ENCODE data around the gene ZGLP1.

Gene ZGLP1

DNA sequence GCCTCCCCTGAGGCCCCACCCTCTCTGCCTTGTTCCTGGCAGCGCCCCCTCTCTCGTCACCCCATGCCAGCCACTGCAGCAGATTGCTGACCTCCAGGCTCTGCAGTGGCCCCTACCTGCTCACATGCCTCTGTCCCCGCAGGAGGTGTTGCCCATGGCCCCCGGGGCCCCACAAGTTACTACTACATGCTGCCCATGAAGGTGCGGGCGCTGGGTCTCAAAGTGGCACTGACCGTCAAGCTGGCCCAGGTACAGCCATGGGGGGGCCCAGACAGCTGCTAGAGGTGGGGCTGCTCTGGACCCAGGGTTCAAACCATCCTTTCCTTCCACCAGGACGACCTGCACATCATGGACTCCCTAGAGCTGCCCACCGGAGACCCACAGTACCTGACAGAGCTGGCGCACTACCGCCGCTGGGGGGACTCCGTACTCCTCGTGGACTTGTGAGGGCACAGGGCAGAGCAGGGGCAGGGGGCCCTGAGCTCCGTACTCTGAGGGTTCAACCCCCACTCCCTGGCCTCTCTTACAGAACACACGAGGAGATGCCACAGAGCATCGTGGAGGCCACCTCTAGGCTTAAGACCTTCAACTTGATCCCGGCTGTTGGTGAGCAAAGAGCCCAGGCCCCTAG lies 51.4 kb downstream of the ZGLP1 start:
- Histone ChIP-seq H3K4me1 (ENCODE audit: control extremely low read depth in 1 of 4, control insufficient read depth in 4 of 4, insufficient read depth in 4 of 4, low read length in 3 of 4) (peaks cover 0 to 12% (median 5%) of the 10 kb centered on the region in 4 experiments), H3K27ac (ENCODE audit: insufficient read depth in 1 of 2, low read depth in 1 of 2, low read length in 2 of 2, poor library complexity in 1 of 2, severe bottlenecking in 2 of 2) (no peak overlapping the region), H3K4me3 (ENCODE audit: control insufficient read depth in 1 of 7, extremely low read depth in 1 of 7, insufficient read depth in 4 of 7, low read depth in 2 of 7, low read length in 6 of 7) (no peak overlapping the region), H3K27me3 (replicated peaks in 2 of 5; ENCODE audit: control insufficient read depth in 4 of 5, insufficient read depth in 5 of 5, low read length in 4 of 5) (no peaks in the 10 kb centered on the region), H3K36me3 (ENCODE audit: control insufficient read depth in 4 of 4, insufficient read depth in 4 of 4, low read length in 3 of 4) (peaks cover 4 to 57% (median 40%) of the 10 kb centered on the region in 4 experiments), H3K9me3 (ENCODE audit: control extremely low read depth in 1 of 5, control insufficient read depth in 4 of 5, insufficient read depth in 2 of 5, low read depth in 1 of 5, low read length in 4 of 5) (no peaks in the 10 kb centered on the region)
- CTCF ChIA-PET = interaction anchor here (0.7 to 20.1 kb wide), 16 partner anchors 9 to 154 kb away, joined by 3 to 542 read pairs (median 4); partner anchors contain the start of genes CDC37, ICAM1, RAVER1 and TYK2
- POLR2A ChIA-PET = interaction anchor here (0.9 to 1.1 kb wide), 2 partner anchors 13 to 133 kb away, joined by 3 to 6 read pairs; partner anchors contain the start of gene ICAM1
- 100% methylated on average over 11 of the region's 18 CpGs for WGBS (ENCODE audit: insufficient coverage)
- no peak for DNase-seq

DNA sequence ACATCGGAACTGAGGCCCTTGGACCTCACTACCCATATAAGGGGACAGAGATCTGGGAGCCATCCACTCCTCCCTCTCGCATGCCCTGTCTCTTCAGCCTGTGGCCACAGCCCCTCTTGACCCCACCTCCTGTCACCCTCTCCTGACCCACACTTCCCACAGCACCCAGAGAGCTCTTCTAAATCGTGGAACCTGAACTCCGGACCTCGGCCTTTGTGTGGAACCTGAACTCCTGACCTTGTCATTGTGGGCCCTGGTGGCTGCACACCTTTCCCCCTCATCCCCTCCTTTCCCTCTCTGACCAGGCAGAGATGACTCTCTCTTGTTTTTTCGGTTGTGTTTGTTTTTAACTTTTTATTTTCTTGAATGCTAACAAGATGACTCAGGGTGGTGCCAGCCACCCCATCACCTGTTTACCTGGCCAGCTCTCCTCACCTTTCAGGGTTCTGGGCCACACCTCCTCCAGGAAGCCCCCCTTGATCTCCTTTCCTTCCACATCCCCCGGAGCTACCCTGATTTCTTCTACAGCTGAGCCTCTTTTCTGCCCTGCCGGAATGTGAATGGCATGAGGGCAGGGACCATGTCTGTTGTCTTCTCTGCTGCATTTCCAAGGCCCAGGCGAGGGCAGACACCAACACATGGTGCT lies 52.5 kb downstream of the ZGLP1 start:
- Histone ChIP-seq H3K4me1 (ENCODE audit: control extremely low read depth in 1 of 4, control insufficient read depth in 4 of 4, insufficient read depth in 4 of 4, low read length in 3 of 4) (peaks cover 5 to 22% (median 15%) of the 10 kb centered on the region in 4 experiments), H3K9me3 (ENCODE audit: control extremely low read depth in 1 of 5, control insufficient read depth in 4 of 5, insufficient read depth in 2 of 5, low read depth in 1 of 5, low read length in 4 of 5) (no peaks in the 10 kb centered on the region), H3K27me3 (replicated peaks in 2 of 5; ENCODE audit: control insufficient read depth in 4 of 5, insufficient read depth in 5 of 5, low read length in 4 of 5) (no peaks in the 10 kb centered on the region), H3K4me3 (ENCODE audit: control insufficient read depth in 1 of 7, extremely low read depth in 1 of 7, insufficient read depth in 4 of 7, low read depth in 2 of 7, low read length in 6 of 7) (no peak overlapping the region), H3K27ac (ENCODE audit: insufficient read depth in 1 of 2, low read depth in 1 of 2, low read length in 2 of 2, poor library complexity in 1 of 2, severe bottlenecking in 2 of 2) (no peak overlapping the region), H3K36me3 (ENCODE audit: control insufficient read depth in 4 of 4, insufficient read depth in 4 of 4, low read length in 3 of 4) (peaks cover 4 to 57% (median 40%) of the 10 kb centered on the region in 4 experiments)
- no peak for DNase-seq
- ChIA-PET POLR2A (interaction anchor here (0.5 to 0.6 kb wide), 2 partner anchors 25 to 123 kb away, joined by 3 to 4 read pairs; partner anchors contain the start of gene TYK2), CTCF (interaction anchor here (3.0 to 20.1 kb wide), 2 partner anchors 13 to 133 kb away, joined by 8 to 542 read pairs; partner anchors contain the start of genes ICAM1 and TYK2)
- WGBS (ENCODE audit: insufficient coverage) = 96% methylated on average over 5 of the region's 9 CpGs

DNA sequence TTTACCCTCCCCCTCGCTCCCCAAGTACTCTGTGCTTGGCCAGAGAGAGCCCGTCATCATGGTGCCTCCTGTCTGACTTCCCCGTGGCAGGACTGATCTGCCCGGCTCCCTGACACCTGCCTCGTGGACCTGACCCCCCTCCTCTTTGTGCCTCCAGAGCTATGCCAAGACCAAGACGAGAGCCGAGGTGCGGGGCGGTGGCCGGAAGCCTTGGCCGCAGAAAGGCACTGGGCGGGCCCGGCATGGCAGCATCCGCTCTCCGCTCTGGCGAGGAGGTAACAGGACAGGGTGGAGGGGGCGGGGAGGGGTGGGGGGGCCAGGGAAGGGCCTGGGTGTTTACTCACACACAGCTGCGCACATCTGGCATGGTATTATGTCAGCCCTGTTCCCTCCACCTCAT lies 53.1 kb downstream of the ZGLP1 start:
- WGBS (ENCODE audit: insufficient coverage) = 89% methylated on average over 3 of the region's 18 CpGs
- Histone ChIP-seq H3K27me3 (replicated peaks in 2 of 5; ENCODE audit: control insufficient read depth in 4 of 5, insufficient read depth in 5 of 5, low read length in 4 of 5) (no peaks in the 10 kb centered on the region), H3K36me3 (ENCODE audit: control insufficient read depth in 4 of 4, insufficient read depth in 4 of 4, low read length in 3 of 4) (peaks cover 4 to 57% (median 40%) of the 10 kb centered on the region in 4 experiments), H3K4me3 (ENCODE audit: control insufficient read depth in 1 of 7, extremely low read depth in 1 of 7, insufficient read depth in 4 of 7, low read depth in 2 of 7, low read length in 6 of 7) (no peak overlapping the region), H3K9me3 (ENCODE audit: control extremely low read depth in 1 of 5, control insufficient read depth in 4 of 5, insufficient read depth in 2 of 5, low read depth in 1 of 5, low read length in 4 of 5) (no peaks in the 10 kb centered on the region), H3K4me1 (ENCODE audit: control extremely low read depth in 1 of 4, control insufficient read depth in 4 of 4, insufficient read depth in 4 of 4, low read length in 3 of 4) (peaks cover 5 to 19% (median 14%) of the 10 kb centered on the region in 4 experiments), H3K27ac (ENCODE audit: insufficient read depth in 1 of 2, low read depth in 1 of 2, low read length in 2 of 2, poor library complexity in 1 of 2, severe bottlenecking in 2 of 2) (no peak overlapping the region)
- DNase-seq = no peak
- ChIA-PET CTCF (interaction anchor here (0.6 to 20.1 kb wide), 5 partner anchors 13 to 586 kb away, joined by 3 to 542 read pairs (median 3); partner anchors contain the start of genes ICAM1 and TYK2), POLR2A (interaction anchor here (0.6 kb wide), 1 partner anchor 124 kb away, joined by 3 read pairs; the partner anchor contains the start of gene TYK2)

DNA sequence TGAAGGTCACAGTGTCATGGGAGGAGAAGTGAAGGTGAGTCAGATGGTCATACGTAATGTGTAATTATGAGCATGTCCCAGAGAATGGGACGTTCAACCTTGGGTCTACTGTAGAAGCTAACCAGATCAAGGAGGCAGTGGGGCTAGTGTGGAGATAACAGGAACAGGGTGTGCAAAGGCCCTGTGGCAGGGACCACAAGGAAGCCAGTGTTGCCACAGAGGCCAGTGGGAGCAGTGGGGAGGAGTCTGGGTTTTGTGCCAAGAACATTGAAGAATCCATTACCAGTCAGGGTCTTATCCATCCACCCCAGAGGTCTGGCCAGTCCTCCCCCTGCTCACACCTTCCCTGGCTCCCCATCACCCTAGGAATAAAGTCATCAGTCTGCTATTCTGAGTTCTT lies 54.3 kb downstream of the ZGLP1 start:
- CTCF ChIA-PET = interaction anchor here (3.0 to 20.1 kb wide), 2 partner anchors 15 to 135 kb away, joined by 8 to 542 read pairs; partner anchors contain the start of genes ICAM1 and TYK2
- 89% methylated on average over 2 of the region's 2 CpGs for WGBS (ENCODE audit: insufficient coverage)
- H3K27ac ChIP-seq (ENCODE audit: insufficient read depth in 1 of 2, low read depth in 1 of 2, low read length in 2 of 2, poor library complexity in 1 of 2, severe bottlenecking in 2 of 2) = no peak overlapping the region
- POLR2A ChIA-PET = no interaction called here
- no peaks in the 10 kb centered on the region for H3K9me3 ChIP-seq (ENCODE audit: control extremely low read depth in 1 of 5, control insufficient read depth in 4 of 5, insufficient read depth in 2 of 5, low read depth in 1 of 5, low read length in 4 of 5)
- peaks cover 4 to 57% (median 40%) of the 10 kb centered on the region in 4 experiments for H3K36me3 ChIP-seq (ENCODE audit: control insufficient read depth in 4 of 4, insufficient read depth in 4 of 4, low read length in 3 of 4)
- H3K27me3 ChIP-seq (replicated peaks in 2 of 5; ENCODE audit: control insufficient read depth in 4 of 5, insufficient read depth in 5 of 5, low read length in 4 of 5) = no peaks in the 10 kb centered on the region
- H3K4me1 ChIP-seq (ENCODE audit: control extremely low read depth in 1 of 4, control insufficient read depth in 4 of 4, insufficient read depth in 4 of 4, low read length in 3 of 4) = peaks cover 5 to 22% (median 17%) of the 10 kb centered on the region in 4 experiments
- H3K4me3 ChIP-seq (ENCODE audit: control insufficient read depth in 1 of 7, extremely low read depth in 1 of 7, insufficient read depth in 4 of 7, low read depth in 2 of 7, low read length in 6 of 7) = no peak overlapping the region
- no peak for DNase-seq

Data from common myeloid progenitor, CD34-positive (primary cell).